Measurements from ENCODE around the gene MESP2. TPM values are rescaled to one million over a fixed set of nuclear protein-coding genes. Genes with fewer than 3 reads are reported as not detected.

The MESP2 gene
- polyA plus RNA-seq, 3 donors = 0.67 TPM; not detected in 2

DNA sequence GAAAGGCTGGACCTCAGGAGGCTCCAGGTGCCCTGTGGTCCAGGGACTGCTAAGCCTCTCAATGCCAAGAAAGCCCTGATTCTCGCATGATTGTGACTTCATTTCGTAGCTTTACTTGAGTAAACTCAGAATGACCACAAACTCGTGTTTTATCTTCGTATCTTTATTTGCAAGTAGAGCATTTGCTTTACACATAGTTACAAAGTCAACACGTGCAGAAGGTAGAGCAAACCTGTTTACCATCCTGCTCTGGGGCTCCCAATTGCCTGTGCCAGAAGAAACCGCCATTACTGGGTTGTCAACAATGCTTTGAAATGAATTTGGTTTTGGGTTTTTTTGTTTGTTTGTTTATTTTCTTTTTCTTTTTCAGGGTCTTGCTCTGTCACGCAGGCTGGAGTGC is 19.2 kb upstream of the MESP2 start:
- H3K36me3 ChIP-seq (replicated peaks in 1 of 2; ENCODE audit: control insufficient read depth in 1 of 2, insufficient read depth in 2 of 2, low read length in 2 of 2) = no peaks in the 10 kb centered on the region
- no peak overlapping the region for H3K27ac Mint-ChIP-seq
- no peaks in the 10 kb centered on the region for H3K27me3 ChIP-seq (ENCODE audit: control insufficient read depth in 2 of 2, insufficient read depth in 2 of 2, low read length in 2 of 2)
- H4K20me1 ChIP-seq (ENCODE audit: insufficient read depth, low read length) = no peaks in the 10 kb centered on the region
- no peak overlapping the region for H3K9ac ChIP-seq (ENCODE audit: insufficient read depth, low read length, poor library complexity, severe bottlenecking)
- no peak overlapping the region for H3K4me3 Mint-ChIP-seq
- no peak overlapping the region for H2AFZ ChIP-seq (ENCODE audit: insufficient read depth, low read depth, low read length, poor library complexity, severe bottlenecking)
- no peaks in the 10 kb centered on the region for H3K36me3 Mint-ChIP-seq
- TF ChIP-seq, protein P1, sequence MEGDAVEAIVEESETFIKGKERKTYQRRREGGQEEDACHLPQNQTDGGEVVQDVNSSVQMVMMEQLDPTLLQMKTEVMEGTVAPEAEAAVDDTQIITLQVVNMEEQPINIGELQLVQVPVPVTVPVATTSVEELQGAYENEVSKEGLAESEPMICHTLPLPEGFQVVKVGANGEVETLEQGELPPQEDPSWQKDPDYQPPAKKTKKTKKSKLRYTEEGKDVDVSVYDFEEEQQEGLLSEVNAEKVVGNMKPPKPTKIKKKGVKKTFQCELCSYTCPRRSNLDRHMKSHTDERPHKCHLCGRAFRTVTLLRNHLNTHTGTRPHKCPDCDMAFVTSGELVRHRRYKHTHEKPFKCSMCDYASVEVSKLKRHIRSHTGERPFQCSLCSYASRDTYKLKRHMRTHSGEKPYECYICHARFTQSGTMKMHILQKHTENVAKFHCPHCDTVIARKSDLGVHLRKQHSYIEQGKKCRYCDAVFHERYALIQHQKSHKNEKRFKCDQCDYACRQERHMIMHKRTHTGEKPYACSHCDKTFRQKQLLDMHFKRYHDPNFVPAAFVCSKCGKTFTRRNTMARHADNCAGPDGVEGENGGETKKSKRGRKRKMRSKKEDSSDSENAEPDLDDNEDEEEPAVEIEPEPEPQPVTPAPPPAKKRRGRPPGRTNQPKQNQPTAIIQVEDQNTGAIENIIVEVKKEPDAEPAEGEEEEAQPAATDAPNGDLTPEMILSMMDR (IDR thresholded peaks at IDR 0.05) = no peak
- H3K4me3 ChIP-seq (replicated peaks in 1 of 3; ENCODE audit: low read depth in 2 of 3, low read length in 3 of 3) = no peak overlapping the region
- H3K79me2 ChIP-seq (ENCODE audit: insufficient read depth, low read length) = no peaks in the 10 kb centered on the region
- peaks cover 8 to 13% (median 8%) of the 10 kb centered on the region in 3 donors for H3K27me3 Mint-ChIP-seq (ENCODE audit: low read depth in 3 of 3)
- H3K9me3 ChIP-seq (replicated peaks in 1 of 2; ENCODE audit: control insufficient read depth in 1 of 2, insufficient read depth in 1 of 2, low read length in 2 of 2) = no peaks in the 10 kb centered on the region
- no peaks in the 10 kb centered on the region for H3K9me3 Mint-ChIP-seq
- H3K4me2 ChIP-seq (replicated peaks; ENCODE audit: extremely low read depth, low read length, poor library complexity, severe bottlenecking) = no peak overlapping the region
- peaks cover 7 to 14% of the 10 kb centered on the region in 2 donors for H3K4me1 ChIP-seq (ENCODE audit: control insufficient read depth in 1 of 2, insufficient read depth in 2 of 2, low read length in 2 of 2)
- H3K27ac ChIP-seq (ENCODE audit: low read depth in 1 of 2, low read length in 2 of 2) = no peak overlapping the region
- no peak for DNase-seq
- WGBS (ENCODE audit: insufficient coverage) = 83% methylated on average over 3 of the region's 7 CpGs
- H3K4me1 Mint-ChIP-seq = peaks cover 14% of the 10 kb centered on the region
- intact Hi-C loops (cut with micrococcal nuclease) = no loop called here

DNA sequence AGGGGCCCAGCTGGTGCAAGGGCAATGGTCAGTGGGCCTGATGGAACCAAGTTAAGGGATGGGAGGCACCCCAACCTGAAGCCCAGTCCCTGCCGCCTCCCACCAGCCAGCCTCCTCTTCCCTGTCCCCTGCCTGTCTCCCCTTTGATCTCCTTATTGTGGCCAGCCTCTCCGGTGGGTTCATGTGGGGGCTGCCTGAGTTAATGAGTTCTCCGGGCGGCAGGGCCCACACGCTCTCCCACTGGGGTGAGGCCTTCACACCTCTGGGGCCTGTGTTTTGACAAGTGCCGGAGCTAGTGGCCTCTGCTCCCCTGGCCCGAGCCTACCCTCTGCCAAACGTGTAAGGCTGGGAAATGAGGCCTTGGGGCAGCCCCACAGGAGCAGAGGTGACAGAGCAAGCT is 17.8 kb upstream of the MESP2 start:
- Histone ChIP-seq H3K27ac (ENCODE audit: low read depth in 1 of 2, low read length in 2 of 2) (no peak overlapping the region), H2AFZ (ENCODE audit: insufficient read depth, low read depth, low read length, poor library complexity, severe bottlenecking) (no peak overlapping the region), H3K9me3 (replicated peaks in 1 of 2; ENCODE audit: control insufficient read depth in 1 of 2, insufficient read depth in 1 of 2, low read length in 2 of 2) (no peaks in the 10 kb centered on the region), H3K4me2 (replicated peaks; ENCODE audit: extremely low read depth, low read length, poor library complexity, severe bottlenecking) (no peak overlapping the region), H3K4me3 (replicated peaks in 1 of 3; ENCODE audit: low read depth in 2 of 3, low read length in 3 of 3) (no peak overlapping the region), H3K79me2 (ENCODE audit: insufficient read depth, low read length) (no peaks in the 10 kb centered on the region), H4K20me1 (ENCODE audit: insufficient read depth, low read length) (no peaks in the 10 kb centered on the region), H3K36me3 (replicated peaks in 1 of 2; ENCODE audit: control insufficient read depth in 1 of 2, insufficient read depth in 2 of 2, low read length in 2 of 2) (no peaks in the 10 kb centered on the region), H3K4me1 (ENCODE audit: control insufficient read depth in 1 of 2, insufficient read depth in 2 of 2, low read length in 2 of 2) (peaks cover 7 to 14% of the 10 kb centered on the region in 2 donors), H3K27me3 (ENCODE audit: control insufficient read depth in 2 of 2, insufficient read depth in 2 of 2, low read length in 2 of 2) (no peaks in the 10 kb centered on the region), H3K9ac (ENCODE audit: insufficient read depth, low read length, poor library complexity, severe bottlenecking) (no peak overlapping the region)
- H3K4me3 Mint-ChIP-seq = no peak overlapping the region
- DNase-seq = no peak
- H3K27me3 Mint-ChIP-seq (ENCODE audit: low read depth in 3 of 3) = peaks cover 3 to 13% (median 6%) of the 10 kb centered on the region in 3 donors
- no peaks in the 10 kb centered on the region for H3K36me3 Mint-ChIP-seq
- no peak overlapping the region for H3K27ac Mint-ChIP-seq
- no peaks in the 10 kb centered on the region for H3K9me3 Mint-ChIP-seq
- TF ChIP-seq, protein P1 (IDR thresholded peaks at IDR 0.05) = no peak
- intact Hi-C loops (cut with micrococcal nuclease) = loop anchor here in 1 of 2 donors (2.0 kb wide), 1 partner anchor 131 kb away; no protein-coding TSS in a partner anchor
- whole genome bisulfite sequencing (ENCODE audit: insufficient coverage) = 99% methylated on average over 7 of the region's 8 CpGs
- peaks cover 14% of the 10 kb centered on the region for H3K4me1 Mint-ChIP-seq
